ENCODE results near the gene FOXF2.

The FOXF2 gene

DNA sequence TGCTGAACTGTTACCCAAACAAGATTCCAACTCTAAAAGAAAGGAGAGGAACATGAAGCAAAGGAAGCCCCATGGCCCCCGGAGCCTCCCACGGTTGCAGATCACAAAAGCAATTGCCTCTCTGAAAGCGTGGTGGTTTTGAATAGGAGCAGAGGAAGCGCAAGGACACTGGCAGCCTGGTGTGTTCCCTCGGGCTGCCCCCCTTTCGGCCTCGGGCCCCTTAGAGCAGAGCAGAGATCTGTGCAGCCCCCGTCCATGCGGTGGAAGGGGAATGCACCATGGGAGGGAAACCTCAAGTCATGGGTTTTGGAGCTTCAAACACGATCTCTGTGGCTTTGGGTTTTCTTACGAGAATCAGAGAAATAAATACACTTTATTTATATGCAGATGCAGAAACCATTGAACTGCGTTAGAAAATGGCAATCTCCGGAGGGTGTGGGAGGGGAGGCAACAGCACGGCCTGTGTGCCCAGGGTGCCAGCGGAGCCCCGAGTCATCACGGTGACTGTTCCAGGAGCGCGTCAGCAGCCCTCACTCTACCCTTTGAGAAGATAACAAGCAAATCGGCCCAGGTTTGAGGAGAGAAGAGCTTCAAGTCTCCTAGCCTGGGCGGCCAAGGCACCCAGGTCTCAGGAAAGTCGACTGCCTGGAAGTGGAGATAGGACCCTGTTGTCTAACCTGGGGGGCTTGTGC is 20.5 kb downstream of the FOXF2 start:
- ChIA-PET POLR2A (no interaction called here), CTCF (no interaction called here)
- TF ChIP-seq ELF4 (IDR thresholded peaks at IDR 0.05), result no peak
- no peak for TF ChIP-seq FOXA1 (IDR thresholded peaks at IDR 0.05)
- TF ChIP-seq LEF1 (IDR thresholded peaks at IDR 0.05; ENCODE audit: borderline replicate concordance), result no peak
- no peak for TF ChIP-seq SP1 (IDR thresholded peaks at IDR 0.05)
- DNase-seq (ENCODE audit: extremely low spot score), result no peak

DNA sequence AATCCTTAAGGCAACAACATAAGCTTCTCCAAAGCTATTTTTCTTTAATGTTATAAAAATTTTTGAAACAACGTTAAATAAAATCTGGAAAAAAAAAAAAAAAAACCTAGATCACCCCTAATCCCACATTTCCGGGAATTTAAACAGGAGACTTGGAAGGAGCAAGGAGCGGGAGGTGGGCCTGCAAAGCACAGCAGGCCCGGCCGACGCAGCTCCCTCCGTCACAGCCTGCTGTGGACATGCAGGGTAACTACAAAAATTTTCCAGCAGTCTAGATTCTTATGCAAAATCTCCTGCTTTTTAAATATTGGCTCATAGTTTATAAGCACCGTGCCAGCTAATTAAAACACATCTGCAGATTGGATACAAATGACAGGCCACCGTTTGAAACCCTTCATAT is 23.5 kb downstream of the FOXF2 start:
- no peak for TF ChIP-seq BHLHE40 (IDR thresholded peaks at IDR 0.05; ENCODE audit: borderline replicate concordance)
- TF ChIP-seq SUZ12 (IDR thresholded peaks at IDR 0.05), result no peak
- no peak for TF ChIP-seq L3MBTL2 (conservative IDR thresholded peaks at IDR 0.05)
- no peak for TF ChIP-seq CTBP1 (IDR thresholded peaks at IDR 0.05; ENCODE audit: borderline replicate concordance)
- TF ChIP-seq ZNF384 (IDR thresholded peaks at IDR 0.05), result no peak
- TF ChIP-seq FOXK2 (IDR thresholded peaks at IDR 0.05), result no peak
- TF ChIP-seq FOXA1 (IDR thresholded peaks at IDR 0.05), result no peak
- TF ChIP-seq ARNT (IDR thresholded peaks at IDR 0.05), result no peak
- TF ChIP-seq NFRKB (IDR thresholded peaks at IDR 0.05), result no peak
- TF ChIP-seq SP1 (IDR thresholded peaks at IDR 0.05), result no peak
- TF ChIP-seq TARDBP (IDR thresholded peaks at IDR 0.05), result no peak
- no peak for TF ChIP-seq ELF4 (IDR thresholded peaks at IDR 0.05)
- TF ChIP-seq FOXM1 (IDR thresholded peaks at IDR 0.05; ENCODE audit: borderline replicate concordance), result no peak
- no peak for TF ChIP-seq HDGF (IDR thresholded peaks at IDR 0.05; ENCODE audit: borderline replicate concordance)
- TF ChIP-seq, protein P1, sequence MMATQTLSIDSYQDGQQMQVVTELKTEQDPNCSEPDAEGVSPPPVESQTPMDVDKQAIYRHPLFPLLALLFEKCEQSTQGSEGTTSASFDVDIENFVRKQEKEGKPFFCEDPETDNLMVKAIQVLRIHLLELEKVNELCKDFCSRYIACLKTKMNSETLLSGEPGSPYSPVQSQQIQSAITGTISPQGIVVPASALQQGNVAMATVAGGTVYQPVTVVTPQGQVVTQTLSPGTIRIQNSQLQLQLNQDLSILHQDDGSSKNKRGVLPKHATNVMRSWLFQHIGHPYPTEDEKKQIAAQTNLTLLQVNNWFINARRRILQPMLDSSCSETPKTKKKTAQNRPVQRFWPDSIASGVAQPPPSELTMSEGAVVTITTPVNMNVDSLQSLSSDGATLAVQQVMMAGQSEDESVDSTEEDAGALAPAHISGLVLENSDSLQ (IDR thresholded peaks at IDR 0.05), result no peak
- no peak for TF ChIP-seq LEF1 (IDR thresholded peaks at IDR 0.05; ENCODE audit: borderline replicate concordance)
- POLR2A ChIA-PET, result no interaction called here
- CTCF ChIA-PET, result interaction anchor here (1.8 kb wide), 1 partner anchor 11 kb away, joined by 5 read pairs; no protein-coding TSS in a partner anchor
- DNase-seq (ENCODE audit: extremely low spot score), result no peak

DNA sequence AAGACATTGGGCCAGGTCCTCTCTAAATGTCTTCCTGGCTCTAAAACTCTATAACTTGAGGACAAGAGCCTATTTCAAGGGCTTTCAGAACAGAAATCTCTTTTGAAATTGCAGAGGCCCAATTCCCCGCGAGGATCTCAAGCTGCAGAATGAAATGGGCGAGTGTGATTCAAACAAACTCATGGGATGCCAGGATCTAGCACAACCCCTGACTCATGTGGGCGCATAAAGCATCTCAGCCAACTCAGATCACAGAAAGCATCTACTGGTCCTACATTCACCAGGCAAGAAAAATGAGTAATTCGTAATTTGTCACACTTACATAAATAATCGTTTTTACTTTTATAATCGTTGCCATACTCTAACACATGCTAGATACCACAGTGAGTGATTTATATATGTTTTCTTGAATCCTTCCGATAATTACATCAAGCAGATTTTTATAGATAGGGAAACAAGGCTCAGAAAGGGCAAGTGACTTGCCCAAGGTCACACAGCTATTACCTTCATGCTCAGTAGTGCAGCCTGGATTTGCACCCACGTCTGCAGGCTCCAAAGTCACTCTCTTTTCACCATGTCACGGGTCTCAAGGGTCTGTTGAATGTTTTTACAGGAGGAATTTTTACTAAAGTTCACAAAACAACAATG is 26.2 kb downstream of the FOXF2 start:
- TF ChIP-seq L3MBTL2 (conservative IDR thresholded peaks at IDR 0.05) (no peak), FOXA1 (IDR thresholded peaks at IDR 0.05) (no peak), FOXK2 (IDR thresholded peaks at IDR 0.05) (no peak)
- CTCF ChIA-PET, result no interaction called here
- POLR2A ChIA-PET, result no interaction called here
- no peak for DNase-seq (ENCODE audit: extremely low spot score)

DNA sequence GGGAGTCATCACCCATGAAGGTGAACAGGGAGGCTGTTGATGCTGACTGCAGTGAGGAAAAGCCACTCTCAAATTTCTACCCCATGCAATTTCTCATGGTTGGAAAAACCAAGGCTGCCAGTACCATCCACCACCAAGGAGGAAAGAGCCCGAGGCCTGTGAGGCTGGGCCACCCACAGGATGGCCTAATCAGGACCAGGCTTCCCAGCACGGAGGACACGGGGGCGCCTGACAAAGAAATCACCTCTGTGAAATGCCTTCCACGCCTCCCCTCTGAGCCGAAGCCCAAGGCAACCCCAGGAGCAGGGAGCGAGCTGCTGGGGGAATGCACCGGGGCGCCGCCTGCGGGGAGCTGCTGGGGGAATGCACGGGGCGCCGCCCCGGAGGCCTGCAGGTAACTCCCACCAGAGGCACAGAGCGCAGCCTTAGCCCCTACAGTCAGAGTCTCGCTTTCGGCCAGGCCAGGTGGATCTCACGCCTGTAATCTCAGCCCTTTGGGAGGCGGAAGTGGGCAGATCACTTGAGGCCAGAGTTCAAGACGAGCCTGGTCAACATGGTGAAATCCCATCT is 26.9 kb downstream of the FOXF2 start:
- no peak for DNase-seq (ENCODE audit: extremely low spot score)
- ChIA-PET POLR2A (no interaction called here), CTCF (no interaction called here)
- TF ChIP-seq ZNF384 (IDR thresholded peaks at IDR 0.05) (no peak), TARDBP (IDR thresholded peaks at IDR 0.05) (no peak), BHLHE40 (IDR thresholded peaks at IDR 0.05; ENCODE audit: borderline replicate concordance) (no peak), LEF1 (IDR thresholded peaks at IDR 0.05; ENCODE audit: borderline replicate concordance) (no peak), ARNT (IDR thresholded peaks at IDR 0.05) (no peak), HDGF (IDR thresholded peaks at IDR 0.05; ENCODE audit: borderline replicate concordance) (no peak), ELF4 (IDR thresholded peaks at IDR 0.05) (no peak)
- TF ChIP-seq, protein P1 (IDR thresholded peaks at IDR 0.05), result no peak

DNA sequence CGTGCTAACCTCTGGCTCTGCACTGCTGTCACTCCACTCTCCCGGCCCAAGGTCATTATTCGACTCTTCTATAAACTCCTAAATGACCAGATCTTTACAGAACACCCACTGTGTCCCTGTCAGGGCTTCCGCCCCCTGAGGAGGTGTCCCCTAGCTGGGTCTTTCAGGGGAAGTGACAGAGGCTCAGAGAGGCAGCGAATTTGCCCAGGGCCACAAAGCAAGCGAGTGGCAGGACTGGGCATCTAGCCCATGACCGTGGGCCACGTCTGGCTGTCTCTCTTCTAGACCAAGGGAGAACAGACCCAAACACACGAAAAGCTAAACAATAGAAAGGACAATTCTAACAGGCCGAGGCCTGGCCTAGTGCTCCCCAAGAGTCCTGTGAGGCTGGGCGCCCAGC is 27.4 kb downstream of the FOXF2 start:
- ChIA-PET POLR2A (no interaction called here), CTCF (no interaction called here)
- TF ChIP-seq LEF1 (IDR thresholded peaks at IDR 0.05; ENCODE audit: borderline replicate concordance) (no peak), CTBP1 (IDR thresholded peaks at IDR 0.05; ENCODE audit: borderline replicate concordance) (no peak), HDGF (IDR thresholded peaks at IDR 0.05; ENCODE audit: borderline replicate concordance) (no peak), SP1 (IDR thresholded peaks at IDR 0.05) (no peak), FOXK2 (IDR thresholded peaks at IDR 0.05) (no peak)
- TF ChIP-seq, protein P1 (IDR thresholded peaks at IDR 0.05), result no peak
- no peak for DNase-seq (ENCODE audit: extremely low spot score)

DNA sequence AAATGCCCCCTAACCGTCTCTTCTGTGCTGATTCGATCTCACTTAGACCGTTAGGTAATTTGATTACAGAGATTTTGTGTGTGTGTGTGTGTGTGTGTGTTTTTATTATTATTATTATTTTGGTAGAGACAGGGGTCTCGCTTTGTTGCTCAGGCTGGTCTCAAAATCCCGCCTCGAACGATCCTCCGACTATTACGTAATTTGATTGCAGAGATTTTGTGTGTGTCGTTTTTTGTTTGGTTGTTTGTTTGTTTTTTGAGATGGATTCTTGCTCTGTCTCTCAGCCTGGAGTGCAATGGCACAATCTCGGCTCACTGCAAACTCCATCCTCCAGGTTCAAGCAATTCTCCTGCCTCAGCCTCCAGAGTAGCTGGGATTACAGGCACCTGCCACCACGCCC is 28.3 kb downstream of the FOXF2 start:
- POLR2A ChIA-PET, result no interaction called here
- no peak for DNase-seq (ENCODE audit: extremely low spot score)
- CTCF ChIA-PET, result no interaction called here
- TF ChIP-seq SP1 (IDR thresholded peaks at IDR 0.05) (no peak), LEF1 (IDR thresholded peaks at IDR 0.05; ENCODE audit: borderline replicate concordance) (no peak)
